ENCODE measurements around the gene LMCD1. TPM values are rescaled to one million over a fixed set of nuclear protein-coding genes. Genes with fewer than 3 reads are reported as not detected.

LMCD1 gene
- polyA plus RNA-seq, 2 of the 4 experiments (the other 2 are of a cell fraction), result 64.3 to 85.4 TPM

DNA sequence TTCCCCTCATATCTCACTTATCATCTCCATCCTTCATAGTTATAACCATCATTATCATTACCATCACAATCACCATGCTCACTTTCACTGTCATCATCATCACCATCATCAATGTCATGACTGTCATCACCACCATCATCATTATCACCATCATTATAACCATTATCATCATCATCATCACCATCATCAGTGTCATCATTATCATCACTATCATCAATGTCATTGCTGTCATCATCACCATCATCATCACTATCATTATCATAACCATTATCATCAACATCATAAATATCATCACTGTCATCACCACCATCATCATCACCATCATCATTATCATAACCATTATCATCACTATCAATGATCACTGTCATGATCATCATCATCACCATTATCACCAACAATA, 98.8 kb downstream of the LMCD1 start:
- DNase-seq (ENCODE audit: low read depth in 1 of 2, low spot score in 1 of 2), result no peak
- no peaks in the 10 kb centered on the region for H3K9me3 ChIP-seq
- TF ChIP-seq ZFP36 (IDR thresholded peaks at IDR 0.05; ENCODE audit: borderline replicate concordance, partially characterized antibody) (no peak), SMC3 (IDR thresholded peaks at IDR 0.05) (no peak), ZNF302 (CRISPR knock-in tag; IDR thresholded peaks at IDR 0.05) (no peak), RARB (CRISPR knock-in tag; IDR thresholded peaks at IDR 0.05) (no peak), CHD4 (IDR thresholded peaks at IDR 0.05; ENCODE audit: borderline replicate concordance) (no peak), RCOR1 (IDR thresholded peaks at IDR 0.05; ENCODE audit: low read depth, low read length) (no peak), KDM5A (IDR thresholded peaks at IDR 0.05) (no peak), NR3C1 (IDR thresholded peaks at IDR 0.05) (no peak), ESRRA (IDR thresholded peaks at IDR 0.05; ENCODE audit: borderline replicate concordance, low read length) (no peak), HOXA7 (CRISPR knock-in tag; IDR thresholded peaks at IDR 0.05) (no peak)
- TF ChIP-seq, protein P1, sequence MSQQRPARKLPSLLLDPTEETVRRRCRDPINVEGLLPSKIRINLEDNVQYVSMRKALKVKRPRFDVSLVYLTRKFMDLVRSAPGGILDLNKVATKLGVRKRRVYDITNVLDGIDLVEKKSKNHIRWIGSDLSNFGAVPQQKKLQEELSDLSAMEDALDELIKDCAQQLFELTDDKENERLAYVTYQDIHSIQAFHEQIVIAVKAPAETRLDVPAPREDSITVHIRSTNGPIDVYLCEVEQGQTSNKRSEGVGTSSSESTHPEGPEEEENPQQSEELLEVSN (IDR thresholded peaks at IDR 0.05; ENCODE audit: borderline replicate concordance, low read depth), result no peak
- H3K4me1 ChIP-seq, result 0 out of 3 replicates have a peak, but pooled peaks cover 3% of the 10 kb centered on the region
- no peak overlapping the region for H3K4me2 ChIP-seq
- no peak for ATAC-seq
- POLR2A ChIA-PET, result no interaction called here
- FAIRE-seq, result no peak
- H3K27ac ChIP-seq, result no peak overlapping the region
- CTCF ChIA-PET, result interaction anchor here (0.8 to 2.8 kb wide), 2 partner anchors 97 to 158 kb away, joined by 3 to 13 read pairs; no protein-coding TSS in a partner anchor
- no peak overlapping the region for H3K4me3 ChIP-seq

DNA sequence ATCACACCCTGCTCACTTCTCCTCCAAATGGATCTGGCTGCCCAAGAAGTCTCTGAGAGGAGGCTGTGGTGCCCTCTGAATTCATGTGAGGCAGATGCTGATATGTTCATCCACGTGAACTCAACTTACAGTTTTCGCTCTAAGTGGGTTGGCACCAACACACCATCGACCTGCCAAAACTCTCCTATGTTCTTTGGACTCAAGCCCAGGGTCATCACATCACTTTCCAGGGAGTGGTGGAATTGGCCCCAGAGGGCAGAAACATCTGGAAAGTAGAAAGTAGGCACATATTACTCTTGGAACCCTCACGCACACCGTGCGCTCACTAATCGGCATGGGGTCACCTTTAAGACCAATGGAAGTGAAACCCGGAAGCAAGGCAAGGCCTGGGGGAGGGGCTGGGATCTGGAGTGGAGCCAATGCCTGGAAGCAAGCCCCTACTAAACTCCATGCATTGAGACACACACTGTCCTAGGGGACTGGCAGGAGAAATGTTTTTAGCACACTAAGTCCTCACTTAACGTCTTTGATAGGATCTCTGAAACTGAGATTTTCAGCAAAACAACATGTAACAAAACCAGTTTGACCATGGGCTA, 101.6 kb downstream of the LMCD1 start:
- POLR2A ChIA-PET, result no interaction called here
- TF ChIP-seq PHF8 (IDR thresholded peaks at IDR 0.05; ENCODE audit: borderline replicate concordance, low read depth) (no peak), CEBPB (IDR thresholded peaks at IDR 0.05) (no peak), HOXB13 (CRISPR knock-in tag; IDR thresholded peaks at IDR 0.05; ENCODE audit: low read depth) (no peak), FOSL2 (IDR thresholded peaks at IDR 0.05) (no peak), FOSL2 (CRISPR knock-in tag; IDR thresholded peaks at IDR 0.05) (no peak), EP300 (IDR thresholded peaks at IDR 0.05) (no peak), MAZ (IDR thresholded peaks at IDR 0.05; ENCODE audit: borderline replicate concordance, low read depth, low read length) (no peak), BHLHE40 (IDR thresholded peaks at IDR 0.05; ENCODE audit: low read depth, low read length) (no peak), SMC3 (IDR thresholded peaks at IDR 0.05) (no peak)
- TF ChIP-seq, protein P2, sequence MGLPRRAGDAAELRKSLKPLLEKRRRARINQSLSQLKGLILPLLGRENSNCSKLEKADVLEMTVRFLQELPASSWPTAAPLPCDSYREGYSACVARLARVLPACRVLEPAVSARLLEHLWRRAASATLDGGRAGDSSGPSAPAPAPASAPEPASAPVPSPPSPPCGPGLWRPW (IDR thresholded peaks at IDR 0.05), result no peak
- TF ChIP-seq, protein P3, sequence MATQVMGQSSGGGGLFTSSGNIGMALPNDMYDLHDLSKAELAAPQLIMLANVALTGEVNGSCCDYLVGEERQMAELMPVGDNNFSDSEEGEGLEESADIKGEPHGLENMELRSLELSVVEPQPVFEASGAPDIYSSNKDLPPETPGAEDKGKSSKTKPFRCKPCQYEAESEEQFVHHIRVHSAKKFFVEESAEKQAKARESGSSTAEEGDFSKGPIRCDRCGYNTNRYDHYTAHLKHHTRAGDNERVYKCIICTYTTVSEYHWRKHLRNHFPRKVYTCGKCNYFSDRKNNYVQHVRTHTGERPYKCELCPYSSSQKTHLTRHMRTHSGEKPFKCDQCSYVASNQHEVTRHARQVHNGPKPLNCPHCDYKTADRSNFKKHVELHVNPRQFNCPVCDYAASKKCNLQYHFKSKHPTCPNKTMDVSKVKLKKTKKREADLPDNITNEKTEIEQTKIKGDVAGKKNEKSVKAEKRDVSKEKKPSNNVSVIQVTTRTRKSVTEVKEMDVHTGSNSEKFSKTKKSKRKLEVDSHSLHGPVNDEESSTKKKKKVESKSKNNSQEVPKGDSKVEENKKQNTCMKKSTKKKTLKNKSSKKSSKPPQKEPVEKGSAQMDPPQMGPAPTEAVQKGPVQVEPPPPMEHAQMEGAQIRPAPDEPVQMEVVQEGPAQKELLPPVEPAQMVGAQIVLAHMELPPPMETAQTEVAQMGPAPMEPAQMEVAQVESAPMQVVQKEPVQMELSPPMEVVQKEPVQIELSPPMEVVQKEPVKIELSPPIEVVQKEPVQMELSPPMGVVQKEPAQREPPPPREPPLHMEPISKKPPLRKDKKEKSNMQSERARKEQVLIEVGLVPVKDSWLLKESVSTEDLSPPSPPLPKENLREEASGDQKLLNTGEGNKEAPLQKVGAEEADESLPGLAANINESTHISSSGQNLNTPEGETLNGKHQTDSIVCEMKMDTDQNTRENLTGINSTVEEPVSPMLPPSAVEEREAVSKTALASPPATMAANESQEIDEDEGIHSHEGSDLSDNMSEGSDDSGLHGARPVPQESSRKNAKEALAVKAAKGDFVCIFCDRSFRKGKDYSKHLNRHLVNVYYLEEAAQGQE (IDR thresholded peaks at IDR 0.05), result no peak
- no peak for ATAC-seq

More for the DNA sequence above, 101.6 kb downstream of the LMCD1 start:
- peak; percentile 68 for FAIRE-seq
- WGBS (ENCODE audit: missing lambda C conversion rate), result 77% methylated on average over 9 of the region's 9 CpGs
- H3K27ac ChIP-seq, result no peak overlapping the region
- no peak overlapping the region for H3K4me3 ChIP-seq
- no peak for DNase-seq (ENCODE audit: low read depth in 1 of 2, low spot score in 1 of 2)
- CTCF ChIA-PET, result no interaction called here
- no peaks in the 10 kb centered on the region for H3K9me3 ChIP-seq
- 0 out of 3 replicates have a peak, but pooled peaks cover 3% of the 10 kb centered on the region for H3K4me1 ChIP-seq
- no peak overlapping the region for H3K4me2 ChIP-seq
